HCT116 (cell line): ENCODE results near the gene C1QTNF4. TPM values are rescaled to one million over a fixed set of nuclear protein-coding genes. Genes with fewer than 3 reads are reported as not detected.
A peak's percentile ranks its signal among the peaks of the same experiment; 100 is the strongest.

ENCODE experiments used
- ATAC-seq: fragments of 200-7000 bp; cut with Tn5 transposase; 2 replicates; pipeline ENCODE4 v1.9.1; 2020; ENCODE audit warnings: mild to moderate bottlenecking, moderate library complexity
- BruUV-seq: library from RNA; stranded (reverse); fragments of 400-500 nt; replicated peaks from 2 replicates; lab custom pipeline; 2021; lab: Mats Ljungman, UMichigan
- CTCF ChIA-PET: fragments of 300-600 bp; sonication (Branson Sonifier 250); formaldehyde crosslinking; loops from one replicate; lab custom pipeline; 2021; ENCODE audit warnings: antibody characterized with exemption; lab: Charles Lee
- POLR2A ChIA-PET: fragments of 300-600, 350-600 bp; sonication (Branson Sonifier 250); formaldehyde crosslinking; loops from one replicate; lab custom pipeline; 2021; ENCODE audit warnings: antibody characterized with exemption; lab: Charles Lee
- RAD21 ChIA-PET, 2 experiments: fragments of 300-600 bp; sonication (Branson Sonifier 250); formaldehyde crosslinking; loops; one replicate each; lab custom pipeline; 2023; ENCODE audit warnings: low total read pairs in 2 of 2; ENCODE audit not compliant: uncharacterized antibody in 2 of 2, unreplicated experiment in 2 of 2, low non-redundant PET in 1 of 2; lab: Charles Lee
- DNase-seq: peaks from one replicate; pipeline ENCODE4 v3.0.0-alpha.2; 2010; ENCODE audit warnings: low read depth, low spot score
- H2AFZ ChIP-seq: fragments of 200-600 bp; shearing (Covaris generic), sonication (generic); 2 replicates; pipeline ENCODE4 v1.6.1; 2017; ENCODE audit warnings: low read depth, mixed run types, mixed read lengths, antibody characterized with exemption, low read length; ENCODE audit not compliant: poor library complexity, severe bottlenecking
- H3K27ac ChIP-seq: 2 replicates; pipeline ENCODE4 v1.5.1; 2012; ENCODE audit warnings: low read depth, low read length
- H3K27me3 ChIP-seq: fragments of 200-600 bp; sonication (generic); 2 replicates; pipeline ENCODE4 v1.6.1; 2016; ENCODE audit warnings: mixed run types, low read length, mixed read lengths; ENCODE audit not compliant: insufficient read depth
- H3K36me3 ChIP-seq, 2 experiments: fragments of 200-500 bp in 1 of 2; fragments of 200-600 bp in 1 of 2; sonication (Bioruptor generic) in 1 of 2; sonication (generic) in 1 of 2; 2 replicates each; pipeline versions ENCODE4 v1.5.1 to v1.6.1; 2014 to 2016; ENCODE audit warnings: low read length in 2 of 2, inconsistent platforms in 1 of 2, mixed read lengths in 1 of 2, mixed run types in 1 of 2; ENCODE audit not compliant: insufficient read depth in 2 of 2, control insufficient read depth in 1 of 2
- H3K4me1 ChIP-seq, 2 experiments: fragments of 200-600 bp in 1 of 2; sonication (generic) in 1 of 2; 2 replicates each; pipeline versions ENCODE4 v1.5.1 to v1.6.1; 2012 to 2017; ENCODE audit warnings: low read length in 2 of 2, inconsistent platforms in 1 of 2, mild to moderate bottlenecking in 1 of 2, mixed read lengths in 1 of 2, mixed run types in 1 of 2, moderate library complexity in 1 of 2; ENCODE audit not compliant: insufficient read depth in 2 of 2, control insufficient read depth in 1 of 2
- H3K4me2 ChIP-seq: fragments of 200-600 bp; sonication (generic); 2 replicates; pipeline ENCODE4 v1.6.1; 2017; ENCODE audit warnings: mixed run types, low read length, mixed read lengths
- H3K4me3 ChIP-seq, 2 experiments: fragments of 200-600 bp in 1 of 2; sonication (generic) in 1 of 2; replicated peaks in 1 of 2; 2 replicates each; pipeline ENCODE4 v1.5.1; 2011 to 2016; ENCODE audit warnings: low read length in 2 of 2, control low read depth in 1 of 2, low read depth in 1 of 2, mild to moderate bottlenecking in 1 of 2, mixed read lengths in 1 of 2, mixed run types in 1 of 2
- H3K79me2 ChIP-seq: fragments of 200-600 bp; sonication (generic); 2 replicates; pipeline ENCODE4 v1.6.1; 2017; ENCODE audit warnings: mild to moderate bottlenecking, mixed run types, low read length, moderate library complexity, mixed read lengths; ENCODE audit not compliant: insufficient read depth
- H3K9ac ChIP-seq: fragments of 200-600 bp; sonication (generic); 2 replicates; pipeline ENCODE4 v1.6.1; 2016; ENCODE audit warnings: low read length, mixed read lengths
- H3K9me2 ChIP-seq: fragments of 200-600 bp; sonication (generic), shearing (Covaris generic); 2 replicates; pipeline ENCODE4 v1.6.1; 2017; ENCODE audit warnings: mixed run types, mild to moderate bottlenecking, moderate library complexity; ENCODE audit not compliant: insufficient read depth
- H3K9me3 ChIP-seq, 2 experiments: fragments of 200-500 bp in 1 of 2; fragments of 200-600 bp in 1 of 2; sonication (Bioruptor generic) in 1 of 2; sonication (generic) in 1 of 2; 2 replicates each; pipeline ENCODE4 v1.6.1; 2014 to 2017; ENCODE audit warnings: low read length in 2 of 2, mixed read lengths in 2 of 2, inconsistent platforms in 1 of 2, low read depth in 1 of 2, mild to moderate bottlenecking in 1 of 2, mixed run types in 1 of 2, moderate library complexity in 1 of 2; ENCODE audit not compliant: control insufficient read depth in 1 of 2, insufficient read depth in 1 of 2
- H4K20me1 ChIP-seq: fragments of 200-600 bp; sonication (generic), shearing (Covaris generic); 2 replicates; pipeline ENCODE4 v1.6.1; 2017; ENCODE audit warnings: mixed run types, mild to moderate bottlenecking, moderate library complexity; ENCODE audit not compliant: insufficient read depth
- CEBPB ChIP-seq: IDR thresholded peaks from 2 replicates; pipeline ENCODE4 v1.6.1; 2012; ENCODE audit warnings: low read depth
- ELF1 ChIP-seq: IDR thresholded peaks from 2 replicates; pipeline ENCODE4 v1.6.1; 2012; ENCODE audit warnings: low read depth, borderline replicate concordance
- POLR2A ChIP-seq: IDR thresholded peaks from 2 replicates; pipeline ENCODE4 v1.7.0; 2011; ENCODE audit warnings: borderline replicate concordance; ENCODE audit not compliant: insufficient read depth, insufficient read length; ENCODE audit errors: extremely low read depth
- RAD21 ChIP-seq: IDR thresholded peaks from 2 replicates; pipeline ENCODE4 v1.6.1; 2012; ENCODE audit warnings: low read depth, mild to moderate bottlenecking
- TCF7L2 ChIP-seq: IDR thresholded peaks from 2 replicates; pipeline ENCODE4 v1.7.0; 2011; ENCODE audit warnings: borderline replicate concordance, inconsistent platforms; ENCODE audit not compliant: insufficient read depth, insufficient read length; ENCODE audit errors: extremely low read depth
- YY1 ChIP-seq: IDR thresholded peaks from 2 replicates; pipeline ENCODE4 v1.6.1; 2011; ENCODE audit warnings: low read length, low read depth, moderate library complexity, mild to moderate bottlenecking; ENCODE audit not compliant: insufficient replicate concordance; ENCODE audit errors: extremely low read depth
- intact Hi-C: fragments of 100-400 bp; cut with micrococcal nuclease; formaldehyde crosslinking; loops from 2 replicates; pipeline ENCODE4 v1.10.0; 2022
- total RNA-seq: library from RNA; stranded (reverse); gene quantifications from one replicate; pipeline ENCODE4 v1.2.1, GENCODE V29; 2021; ENCODE audit not compliant: unreplicated experiment
- TF ChIP-seq, protein P1 (sequence below): IDR thresholded peaks from 2 replicates; pipeline ENCODE4 v1.6.1; 2012
- TF ChIP-seq, protein P2 (sequence below): IDR thresholded peaks from 2 replicates; pipeline ENCODE4 v1.6.1; 2012
- TF ChIP-seq, protein P3 (sequence below): IDR thresholded peaks from 2 replicates; pipeline ENCODE4 v1.6.1; 2012; ENCODE audit warnings: low read depth

The C1QTNF4 gene
- total RNA-seq, 1 experiment from 2014 or later = 0.34 TPM

DNA sequence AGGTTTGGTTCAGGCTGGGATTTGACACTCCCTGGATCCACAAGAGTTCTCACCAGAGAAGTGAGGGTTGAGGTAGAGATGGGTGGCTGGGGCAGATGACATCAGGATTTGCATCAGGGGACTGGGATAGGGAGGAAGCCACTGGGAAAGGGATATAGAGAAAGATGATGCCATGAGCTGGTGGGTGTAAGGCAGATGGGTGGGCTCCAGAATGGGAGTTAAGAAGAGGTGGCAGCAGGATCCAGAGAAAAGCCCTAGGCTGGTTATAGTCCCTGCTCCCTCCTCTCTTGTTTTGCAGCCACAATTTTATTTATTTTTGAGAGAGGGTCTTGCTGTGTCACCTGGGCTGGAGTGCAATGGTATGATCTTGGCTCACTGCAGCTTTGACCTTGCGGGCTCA lies 1.8 kb upstream of the C1QTNF4 start:
- DNase-seq (no peak), ATAC-seq (no peak)
- POLR2A ChIA-PET = no interaction called here
- H3K36me3 ChIP-seq = no peaks in the 10 kb centered on the region
- no peak overlapping the region for H3K9ac ChIP-seq
- CTCF ChIA-PET = no interaction called here
- H3K4me1 ChIP-seq = no peaks in the 10 kb centered on the region
- intact Hi-C loops = no loop called here
- RAD21 ChIA-PET = no interaction called here
- no peak overlapping the region for H3K27ac ChIP-seq
- H3K4me2 ChIP-seq = no peak overlapping the region
- no peaks in the 10 kb centered on the region for H3K79me2 ChIP-seq
- peaks cover 6% of the 10 kb centered on the region; the same call in 1 of the 2 replicates for H3K27me3 ChIP-seq
- H3K9me2 ChIP-seq = no peaks in the 10 kb centered on the region
- H3K9me3 ChIP-seq = no peaks in the 10 kb centered on the region
- TF ChIP-seq TCF7L2 (no peak), POLR2A (no peak), ELF1 (no peak), CEBPB (no peak)
- TF ChIP-seq, protein P1, sequence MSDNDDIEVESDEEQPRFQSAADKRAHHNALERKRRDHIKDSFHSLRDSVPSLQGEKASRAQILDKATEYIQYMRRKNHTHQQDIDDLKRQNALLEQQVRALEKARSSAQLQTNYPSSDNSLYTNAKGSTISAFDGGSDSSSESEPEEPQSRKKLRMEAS = no peak
- TF ChIP-seq, protein P2, sequence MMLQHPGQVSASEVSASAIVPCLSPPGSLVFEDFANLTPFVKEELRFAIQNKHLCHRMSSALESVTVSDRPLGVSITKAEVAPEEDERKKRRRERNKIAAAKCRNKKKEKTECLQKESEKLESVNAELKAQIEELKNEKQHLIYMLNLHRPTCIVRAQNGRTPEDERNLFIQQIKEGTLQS = no peak
- BruUV-seq = no TSS peak
- H4K20me1 ChIP-seq = no peaks in the 10 kb centered on the region
- no peak overlapping the region for H3K4me3 ChIP-seq
- no peak overlapping the region for H2AFZ ChIP-seq

DNA sequence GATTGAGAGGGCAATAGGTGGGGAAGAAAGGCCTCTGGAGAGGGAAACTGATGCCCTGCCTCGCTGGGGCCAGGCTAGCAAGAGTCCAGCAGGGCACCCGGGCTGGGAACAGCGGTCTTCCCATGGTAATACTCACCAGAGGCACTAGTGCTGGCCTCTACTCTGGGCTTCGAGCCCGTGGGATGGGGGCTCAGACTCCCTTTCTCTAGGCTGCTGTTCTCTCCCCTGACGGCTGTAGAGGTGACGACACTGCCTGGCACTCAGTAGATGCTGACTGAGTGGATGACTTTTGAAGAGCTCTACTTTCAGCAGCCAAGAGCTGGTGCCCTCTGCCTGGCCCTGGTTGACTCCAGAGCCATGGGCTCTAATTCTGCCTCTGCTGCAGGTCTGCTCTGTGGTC lies 818 bp upstream of the C1QTNF4 start:
- intact Hi-C loops = no loop called here
- no peaks in the 10 kb centered on the region for H3K36me3 ChIP-seq
- ChIA-PET RAD21 (no interaction called here), CTCF (no interaction called here), POLR2A (no interaction called here)
- H4K20me1 ChIP-seq = no peaks in the 10 kb centered on the region
- no peak overlapping the region for H3K4me2 ChIP-seq
- no peaks in the 10 kb centered on the region for H3K4me1 ChIP-seq
- no peaks in the 10 kb centered on the region for H3K9me3 ChIP-seq
- no peak overlapping the region for H3K4me3 ChIP-seq
- no peak overlapping the region for H3K9ac ChIP-seq
- peaks cover 6% of the 10 kb centered on the region; the same call in 1 of the 2 replicates for H3K27me3 ChIP-seq
- H2AFZ ChIP-seq = no peak overlapping the region
- no peaks in the 10 kb centered on the region for H3K9me2 ChIP-seq
- no TSS peak for BruUV-seq
- no peak overlapping the region for H3K27ac ChIP-seq
- ATAC-seq = 0 out of 2 replicates have a peak, but pooled peaks have one; percentile 22
- no peaks in the 10 kb centered on the region for H3K79me2 ChIP-seq
- no peak for DNase-seq
- TF ChIP-seq, protein P2 = no peak
- TF ChIP-seq, protein P3, sequence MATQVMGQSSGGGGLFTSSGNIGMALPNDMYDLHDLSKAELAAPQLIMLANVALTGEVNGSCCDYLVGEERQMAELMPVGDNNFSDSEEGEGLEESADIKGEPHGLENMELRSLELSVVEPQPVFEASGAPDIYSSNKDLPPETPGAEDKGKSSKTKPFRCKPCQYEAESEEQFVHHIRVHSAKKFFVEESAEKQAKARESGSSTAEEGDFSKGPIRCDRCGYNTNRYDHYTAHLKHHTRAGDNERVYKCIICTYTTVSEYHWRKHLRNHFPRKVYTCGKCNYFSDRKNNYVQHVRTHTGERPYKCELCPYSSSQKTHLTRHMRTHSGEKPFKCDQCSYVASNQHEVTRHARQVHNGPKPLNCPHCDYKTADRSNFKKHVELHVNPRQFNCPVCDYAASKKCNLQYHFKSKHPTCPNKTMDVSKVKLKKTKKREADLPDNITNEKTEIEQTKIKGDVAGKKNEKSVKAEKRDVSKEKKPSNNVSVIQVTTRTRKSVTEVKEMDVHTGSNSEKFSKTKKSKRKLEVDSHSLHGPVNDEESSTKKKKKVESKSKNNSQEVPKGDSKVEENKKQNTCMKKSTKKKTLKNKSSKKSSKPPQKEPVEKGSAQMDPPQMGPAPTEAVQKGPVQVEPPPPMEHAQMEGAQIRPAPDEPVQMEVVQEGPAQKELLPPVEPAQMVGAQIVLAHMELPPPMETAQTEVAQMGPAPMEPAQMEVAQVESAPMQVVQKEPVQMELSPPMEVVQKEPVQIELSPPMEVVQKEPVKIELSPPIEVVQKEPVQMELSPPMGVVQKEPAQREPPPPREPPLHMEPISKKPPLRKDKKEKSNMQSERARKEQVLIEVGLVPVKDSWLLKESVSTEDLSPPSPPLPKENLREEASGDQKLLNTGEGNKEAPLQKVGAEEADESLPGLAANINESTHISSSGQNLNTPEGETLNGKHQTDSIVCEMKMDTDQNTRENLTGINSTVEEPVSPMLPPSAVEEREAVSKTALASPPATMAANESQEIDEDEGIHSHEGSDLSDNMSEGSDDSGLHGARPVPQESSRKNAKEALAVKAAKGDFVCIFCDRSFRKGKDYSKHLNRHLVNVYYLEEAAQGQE = no peak
- no peak for TF ChIP-seq YY1
- TF ChIP-seq RAD21 = no peak
- TF ChIP-seq, all 23 proteins: peak for 0
